ENCODE results near the gene PIP5K1B.
A peak's percentile ranks its signal among the peaks of the same experiment; 100 is the strongest.

Gene PIP5K1B

GRCh38 chr9:68996462-68996861, 291.4 kb downstream of the PIP5K1B start:
- Histone ChIP-seq H3K27ac (ENCODE audit: low read depth, low read length, poor library complexity, severe bottlenecking) (no peak overlapping the region), H3K9ac (ENCODE audit: low read length) (no peak overlapping the region), H3K4me2 (ENCODE audit: low read length) (0 out of 2 replicates have a peak overlapping the region, but pooled peaks have one; percentile 5), H2AFZ (ENCODE audit: low read length) (no peak overlapping the region), H3K4me1 (ENCODE audit: insufficient read depth, low read length, severe bottlenecking) (peaks cover 9% of the 10 kb centered on the region), H3K9me2 (ENCODE audit: low read depth, low read length) (no peaks in the 10 kb centered on the region), H3K36me3 (ENCODE audit: insufficient read depth, low read length) (no peaks in the 10 kb centered on the region), H3F3A (ENCODE audit: insufficient read depth, low read length) (no peaks in the 10 kb centered on the region), H3K4me3 (ENCODE audit: low read depth, low read length, poor library complexity, severe bottlenecking) (no peak overlapping the region), H3K9me3 (ENCODE audit: low read length) (no peaks in the 10 kb centered on the region), H3K27me3 (ENCODE audit: insufficient read depth, low read length) (no peaks in the 10 kb centered on the region), H4K20me1 (ENCODE audit: insufficient read depth, low read length) (no peaks in the 10 kb centered on the region), H3K79me2 (ENCODE audit: insufficient read depth, low read length) (no peaks in the 10 kb centered on the region)
- TF ChIP-seq CTCF (IDR thresholded peaks at IDR 0.05; ENCODE audit: low read length) (no peak), EZH2 (IDR thresholded peaks at IDR 0.05; ENCODE audit: borderline replicate concordance, low read length) (no peak)

- TF ChIP-seq EZH2 (IDR thresholded peaks at IDR 0.05; ENCODE audit: borderline replicate concordance, low read length): no peak
- TF ChIP-seq CTCF (IDR thresholded peaks at IDR 0.05; ENCODE audit: low read length): no peak
- no peaks in the 10 kb centered on the region for H4K20me1 ChIP-seq (ENCODE audit: insufficient read depth, low read length)
- no peak overlapping the region for H3K9ac ChIP-seq (ENCODE audit: low read length)
- H3K79me2 ChIP-seq (ENCODE audit: insufficient read depth, low read length): no peaks in the 10 kb centered on the region
- H3K4me3 ChIP-seq (ENCODE audit: low read depth, low read length, poor library complexity, severe bottlenecking): no peak overlapping the region
- H3K27ac ChIP-seq (ENCODE audit: low read depth, low read length, poor library complexity, severe bottlenecking): no peak overlapping the region
- H3K4me1 ChIP-seq (ENCODE audit: insufficient read depth, low read length, severe bottlenecking): peaks cover 9% of the 10 kb centered on the region
- no peaks in the 10 kb centered on the region for H3K9me2 ChIP-seq (ENCODE audit: low read depth, low read length)
- no peaks in the 10 kb centered on the region for H3F3A ChIP-seq (ENCODE audit: insufficient read depth, low read length)
- H3K36me3 ChIP-seq (ENCODE audit: insufficient read depth, low read length): no peaks in the 10 kb centered on the region
- H3K4me2 ChIP-seq (ENCODE audit: low read length): no peak overlapping the region
- no peak overlapping the region for H2AFZ ChIP-seq (ENCODE audit: low read length)
- H3K27me3 ChIP-seq (ENCODE audit: insufficient read depth, low read length): no peaks in the 10 kb centered on the region
- no peaks in the 10 kb centered on the region for H3K9me3 ChIP-seq (ENCODE audit: low read length)
Measured at GRCh38 chr9:68997666-68998065, 292.6 kb downstream of the PIP5K1B start.

DNA sequence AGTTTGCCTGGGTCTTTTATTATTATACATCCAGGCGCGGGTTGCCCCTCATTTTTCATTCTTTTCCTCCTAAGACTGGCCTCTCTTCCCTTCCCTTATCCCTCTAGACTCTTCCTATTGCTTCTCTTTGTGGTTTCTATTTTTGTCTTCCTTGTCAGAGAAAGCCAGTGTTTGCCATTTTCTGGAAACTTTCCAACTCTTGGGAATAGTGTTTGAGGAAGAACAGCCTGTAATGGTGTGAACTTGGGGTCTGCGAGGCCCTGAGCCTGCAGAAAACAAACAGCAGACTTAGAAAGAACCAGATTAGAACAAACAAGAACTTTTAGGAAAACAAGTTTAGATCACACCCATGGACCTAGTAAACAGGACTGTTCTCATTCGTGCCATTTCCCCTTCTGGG, 293.3 kb downstream of the PIP5K1B start:
- no peak for TF ChIP-seq CTCF (IDR thresholded peaks at IDR 0.05; ENCODE audit: low read length)
- no peak for TF ChIP-seq EZH2 (IDR thresholded peaks at IDR 0.05; ENCODE audit: borderline replicate concordance, low read length)
- Histone ChIP-seq H2AFZ (ENCODE audit: low read length) (no peak overlapping the region), H3K27ac (ENCODE audit: low read depth, low read length, poor library complexity, severe bottlenecking) (no peak overlapping the region), H3K9ac (ENCODE audit: low read length) (no peak overlapping the region), H4K20me1 (ENCODE audit: insufficient read depth, low read length) (no peaks in the 10 kb centered on the region), H3K9me3 (ENCODE audit: low read length) (no peaks in the 10 kb centered on the region), H3K36me3 (ENCODE audit: insufficient read depth, low read length) (no peaks in the 10 kb centered on the region), H3K27me3 (ENCODE audit: insufficient read depth, low read length) (no peaks in the 10 kb centered on the region), H3K9me2 (ENCODE audit: low read depth, low read length) (no peaks in the 10 kb centered on the region), H3F3A (ENCODE audit: insufficient read depth, low read length) (no peaks in the 10 kb centered on the region), H3K79me2 (ENCODE audit: insufficient read depth, low read length) (no peaks in the 10 kb centered on the region), H3K4me3 (ENCODE audit: low read depth, low read length, poor library complexity, severe bottlenecking) (no peak overlapping the region), H3K4me2 (ENCODE audit: low read length) (no peak overlapping the region), H3K4me1 (ENCODE audit: insufficient read depth, low read length, severe bottlenecking) (peaks cover 9% of the 10 kb centered on the region)
